Prostate gland (tissue), 2 donors: ENCODE data around the gene SLC39A11.

Source experiments
- POLR2AphosphoS5 ChIP-seq: sonication (generic); formaldehyde crosslinking; IDR thresholded peaks from one replicate; pipeline ENCODE4 v1.6.1; 2017; ENCODE audit warnings: antibody characterized with exemption
- TF ChIP-seq, protein P1 (sequence below), 4 experiments: fragments of 200-600 bp in 2 of 4; fragments of 450-650 bp in 2 of 4; sonication (generic) in 2 of 4; IDR thresholded peaks; 1 replicate in 3 of 4; 2 replicates in 1 of 4; pipeline ENCODE4 v1.5.1; 2016 to 2019; ENCODE audit warnings: antibody characterized with exemption in 4 of 4, mild to moderate bottlenecking in 2 of 4, moderate library complexity in 2 of 4

DNA sequence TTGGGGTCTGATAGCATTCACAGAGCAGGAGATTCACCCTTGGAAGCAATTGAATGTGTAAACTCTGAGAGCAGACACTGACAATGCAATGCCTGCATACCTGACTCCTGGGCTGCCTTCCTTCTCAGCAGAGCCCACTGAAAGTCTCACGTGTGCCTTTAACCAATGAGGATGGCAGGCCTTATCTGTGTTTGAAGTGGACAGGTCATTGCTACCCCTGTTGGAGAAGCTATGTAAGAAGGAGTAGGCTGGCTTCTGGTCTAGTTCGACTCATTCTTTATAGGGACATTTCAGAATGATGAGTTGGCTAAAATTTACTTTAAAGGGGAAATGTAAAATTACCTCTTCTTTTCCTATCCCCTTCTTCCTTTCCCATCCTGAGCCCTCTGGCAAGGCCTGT, 446.3 kb downstream of the SLC39A11 start:
- TF ChIP-seq POLR2AphosphoS5: no peak
- TF ChIP-seq, protein P1, sequence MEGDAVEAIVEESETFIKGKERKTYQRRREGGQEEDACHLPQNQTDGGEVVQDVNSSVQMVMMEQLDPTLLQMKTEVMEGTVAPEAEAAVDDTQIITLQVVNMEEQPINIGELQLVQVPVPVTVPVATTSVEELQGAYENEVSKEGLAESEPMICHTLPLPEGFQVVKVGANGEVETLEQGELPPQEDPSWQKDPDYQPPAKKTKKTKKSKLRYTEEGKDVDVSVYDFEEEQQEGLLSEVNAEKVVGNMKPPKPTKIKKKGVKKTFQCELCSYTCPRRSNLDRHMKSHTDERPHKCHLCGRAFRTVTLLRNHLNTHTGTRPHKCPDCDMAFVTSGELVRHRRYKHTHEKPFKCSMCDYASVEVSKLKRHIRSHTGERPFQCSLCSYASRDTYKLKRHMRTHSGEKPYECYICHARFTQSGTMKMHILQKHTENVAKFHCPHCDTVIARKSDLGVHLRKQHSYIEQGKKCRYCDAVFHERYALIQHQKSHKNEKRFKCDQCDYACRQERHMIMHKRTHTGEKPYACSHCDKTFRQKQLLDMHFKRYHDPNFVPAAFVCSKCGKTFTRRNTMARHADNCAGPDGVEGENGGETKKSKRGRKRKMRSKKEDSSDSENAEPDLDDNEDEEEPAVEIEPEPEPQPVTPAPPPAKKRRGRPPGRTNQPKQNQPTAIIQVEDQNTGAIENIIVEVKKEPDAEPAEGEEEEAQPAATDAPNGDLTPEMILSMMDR (IDR thresholded peaks at IDR 0.05): no peak
